SU-DHL-6 (cell line): Measurements from ENCODE around the gene COL6A2.

ENCODE experiments used
- H2AFZ ChIP-seq: fragments of 200-600 bp; sonication (generic); 2 replicates; pipeline ENCODE4 v1.6.1; 2014; ENCODE audit warnings: low read depth, mild to moderate bottlenecking, moderate library complexity, mixed read lengths, antibody characterized with exemption, low read length; ENCODE audit not compliant: severe bottlenecking
- H3F3A ChIP-seq: fragments of 200-600 bp; shearing (Covaris generic); 2 replicates; pipeline ENCODE4 v1.6.0; 2016; ENCODE audit warnings: antibody characterized with exemption, mild to moderate bottlenecking; ENCODE audit not compliant: insufficient read depth
- H3K27ac ChIP-seq: fragments of 200-600 bp; sonication (generic); 2 replicates; pipeline ENCODE4 v1.5.1; 2016; ENCODE audit warnings: low read depth, mild to moderate bottlenecking, low read length, moderate library complexity, mixed read lengths
- H3K27me3 ChIP-seq: fragments of 200-600 bp; sonication (generic), shearing (Covaris generic); 2 replicates; pipeline ENCODE4 v1.6.0; 2014; ENCODE audit warnings: mild to moderate bottlenecking, low read length
- H3K36me3 ChIP-seq: fragments of 200-600 bp; sonication (generic); 2 replicates; pipeline ENCODE4 v1.6.1; 2014; ENCODE audit warnings: mild to moderate bottlenecking, low read length, mixed read lengths
- H3K4me2 ChIP-seq: fragments of 300-600, 200-600 bp; shearing (Covaris generic), sonication (generic); 2 replicates; pipeline ENCODE4 v1.6.0; 2014; ENCODE audit warnings: low read length, low read depth, mild to moderate bottlenecking; ENCODE audit not compliant: poor library complexity, severe bottlenecking
- H3K4me3 ChIP-seq: fragments of 200-600 bp; sonication (generic); 2 replicates; pipeline ENCODE4 v1.5.1; 2014; ENCODE audit warnings: antibody characterized with exemption, low read length, mild to moderate bottlenecking, mixed read lengths; ENCODE audit not compliant: insufficient read depth, poor library complexity, severe bottlenecking
- H3K79me2 ChIP-seq: fragments of 200-600 bp; sonication (generic); 2 replicates; pipeline ENCODE4 v1.6.1; 2014; ENCODE audit warnings: mild to moderate bottlenecking, low read length, moderate library complexity; ENCODE audit not compliant: insufficient read depth
- H3K9ac ChIP-seq: fragments of 200-600 bp; sonication (generic); 2 replicates; pipeline ENCODE4 v1.7.0; 2014; ENCODE audit warnings: mild to moderate bottlenecking, low read length
- H3K9me2 ChIP-seq: fragments of 200-600 bp; sonication (generic); replicated peaks from 2 replicates; pipeline ENCODE4 v1.6.1; 2014; ENCODE audit warnings: low read length; ENCODE audit not compliant: insufficient read depth
- H3K9me3 ChIP-seq: fragments of 200-600 bp; sonication (generic); 2 replicates; pipeline ENCODE4 v1.6.1; 2014; ENCODE audit warnings: low read length, mixed read lengths; ENCODE audit not compliant: insufficient read depth
- H4K20me1 ChIP-seq: fragments of 200-600 bp; sonication (generic); 2 replicates; pipeline ENCODE4 v1.6.1; 2014; ENCODE audit warnings: low read depth, mild to moderate bottlenecking, antibody characterized with exemption, low read length, moderate library complexity, mixed read lengths
- CTCF ChIP-seq: fragments of 200-600 bp; sonication (generic); IDR thresholded peaks from one replicate; pipeline ENCODE4 v1.5.1; 2017; ENCODE audit warnings: antibody characterized with exemption, mild to moderate bottlenecking, low read length, moderate library complexity; ENCODE audit not compliant: insufficient read depth, poor library complexity, severe bottlenecking
- EZH2phosphoT487 ChIP-seq: fragments of 200-600 bp; sonication (generic), shearing (Covaris generic); conservative IDR thresholded peaks from 2 replicates; pipeline ENCODE4 v1.6.1; 2018; ENCODE audit warnings: mild to moderate bottlenecking, antibody characterized with exemption, low read length, moderate library complexity, mixed read lengths

COL6A2 gene

GRCh38 chr21:46124083-46124925, 26.4 kb downstream of the COL6A2 start:
- no peak overlapping the region for H3K4me2 ChIP-seq

GRCh38 chr21:46124926-46125845, 27.3 kb downstream of the COL6A2 start:
- Histone ChIP-seq H3K4me3 (no peak overlapping the region), H3K9ac (no peak overlapping the region), H3K27ac (no peak overlapping the region), H3K79me2 (no peaks in the 10 kb centered on the region), H3F3A (no peaks in the 10 kb centered on the region), H3K9me2 (no peaks in the 10 kb centered on the region), H3K27me3 (no peaks in the 10 kb centered on the region), H3K36me3 (no peaks in the 10 kb centered on the region), H2AFZ (no peak overlapping the region), H4K20me1 (no peaks in the 10 kb centered on the region), H3K9me3 (no peaks in the 10 kb centered on the region), H3K4me2 (no peak overlapping the region)
- TF ChIP-seq EZH2phosphoT487 = no peak
- TF ChIP-seq CTCF = no peak

More at GRCh38 chr21:46124083-46124925, 26.4 kb downstream of the COL6A2 start:
- H3K4me3 ChIP-seq = no peak overlapping the region
- no peaks in the 10 kb centered on the region for H3F3A ChIP-seq
- H3K36me3 ChIP-seq = no peaks in the 10 kb centered on the region
- no peaks in the 10 kb centered on the region for H3K79me2 ChIP-seq
- no peaks in the 10 kb centered on the region for H3K27me3 ChIP-seq
- no peak overlapping the region for H3K9ac ChIP-seq
- no peak overlapping the region for H2AFZ ChIP-seq
- TF ChIP-seq CTCF (no peak), EZH2phosphoT487 (no peak)
- no peaks in the 10 kb centered on the region for H3K9me3 ChIP-seq
- no peaks in the 10 kb centered on the region for H3K9me2 ChIP-seq
- H3K27ac ChIP-seq = no peak overlapping the region
- no peaks in the 10 kb centered on the region for H4K20me1 ChIP-seq

GRCh38 chr21:46125846-46126301, 28.0 kb downstream of the COL6A2 start:
- Histone ChIP-seq H3F3A (no peaks in the 10 kb centered on the region), H3K27ac (no peak overlapping the region), H3K9ac (no peak overlapping the region), H3K36me3 (no peaks in the 10 kb centered on the region), H2AFZ (no peak overlapping the region), H3K9me2 (no peaks in the 10 kb centered on the region), H3K9me3 (no peaks in the 10 kb centered on the region), H3K4me3 (no peak overlapping the region), H4K20me1 (no peaks in the 10 kb centered on the region), H3K27me3 (no peaks in the 10 kb centered on the region), H3K4me2 (no peak overlapping the region), H3K79me2 (no peaks in the 10 kb centered on the region)
- TF ChIP-seq CTCF (no peak), EZH2phosphoT487 (no peak)
